Measurements from ENCODE around the gene C4B.

GRCh38 chr6:32050562-32050961, 36.0 kb downstream of the C4B start:
- TF ChIP-seq CTCF (IDR thresholded peaks at IDR 0.05; ENCODE audit: poor library complexity) (no peak), EZH2phosphoT487 (IDR thresholded peaks at IDR 0.05; ENCODE audit: low read depth, severe bottlenecking, unreplicated experiment) (no peak)
